Heart right ventricle (tissue), 16 donors: ENCODE measurements around the gene GPR18. TPM values are rescaled to one million over a fixed set of nuclear protein-coding genes. Genes with fewer than 3 reads are reported as not detected.
A peak's percentile ranks its signal among the peaks of the same experiment; 100 is the strongest.

Experiments used
- ATAC-seq, 8 donors: fragments of 200-7000 bp; cut with Tn5 transposase; one replicate each; pipeline ENCODE4 v1.9.1; 2020; ENCODE audit warnings: mild to moderate bottlenecking in 8 of 8, moderate library complexity in 8 of 8, moderate number of reproducible peaks in 1 of 8
- DNase-seq, 2 donors: peaks; one replicate each; pipeline ENCODE4 v3.0.0-alpha.2; 2020
- H3K27ac ChIP-seq, 10 donors: fragments of 200-600 bp; sonication (generic) in 2 of 10; one replicate each; pipeline versions ENCODE4 v1.5.0 to v1.8.0; 2020 to 2022; ENCODE audit warnings: mild to moderate bottlenecking in 3 of 10
- H3K27me3 ChIP-seq, 7 donors: fragments of 200-600 bp; one replicate each; pipeline ENCODE4 v1.8.0; 2021 to 2022; ENCODE audit warnings: mild to moderate bottlenecking in 2 of 7
- H3K36me3 ChIP-seq, 9 donors: fragments of 200-600 bp; sonication (generic) in 1 of 9; one replicate each; pipeline versions ENCODE4 v1.5.0 to v1.8.0; 2020 to 2022; ENCODE audit warnings: mild to moderate bottlenecking in 2 of 9
- H3K4me1 ChIP-seq, 9 donors: fragments of 200-600 bp; sonication (generic) in 1 of 9; one replicate each; pipeline versions ENCODE4 v1.5.0 to v1.8.0; 2020 to 2022; ENCODE audit warnings: mild to moderate bottlenecking in 4 of 9
- H3K4me3 ChIP-seq, 10 donors: fragments of 200-600 bp; sonication (generic) in 2 of 10; one replicate each; pipeline versions ENCODE4 v1.5.0 to v1.8.0; 2020 to 2022; ENCODE audit warnings: mild to moderate bottlenecking in 7 of 10, moderate library complexity in 2 of 10
- H3K9me3 ChIP-seq, 11 donors: fragments of 200-600 bp in 10 of 11; sonication (generic) in 2 of 11; one replicate each; pipeline versions ENCODE4 v1.5.0 to v1.8.0; 2013 to 2022; ENCODE audit warnings: mild to moderate bottlenecking in 2 of 11, control low read depth in 1 of 11, moderate library complexity in 1 of 11
- WGBS, 2 donors: extraction: QIAGEN DNeasy Blood & Tissue Kit; methylation state at CpG; one replicate each; pipeline ENCODE4 v1.1.7; 2013; ENCODE audit warnings: inconsistent platforms in 1 of 2; 5-methylcytosine and 5-hydroxymethylcytosine counted together
- intact Hi-C, 10 donors: fragments of 100-400 bp; cut with DNase I; formaldehyde crosslinking; loops; one replicate each; pipeline versions ENCODE4 v1.11.1 to v1.14.2; 2022
- polyA plus RNA-seq, 2 donors: library from polyadenylated mRNA; stranded (reverse); fragments of 200-250 nt; gene quantifications; one replicate each; pipeline ENCODE4 v1.2.3, GENCODE V29; 2013
- total RNA-seq, 10 donors: library from RNA; stranded (reverse); fragmentation: NEBNext Ultra II Directional in 3 of 10; extraction: Animal tissue kit (Norgen Biotek cat#: 25700) in 3 of 10; gene quantifications; one replicate each; pipeline versions ENCODE4 v1.2.1 to v1.2.4, GENCODE V29; 2021 to 2023
- TF ChIP-seq, protein P1 (sequence below), 9 donors: fragments of 200-600 bp; sonication (generic) in 2 of 9; IDR thresholded peaks; one replicate each; pipeline versions ENCODE4 v1.5.0 to v1.8.0; 2021 to 2022; ENCODE audit warnings: antibody characterized with exemption in 9 of 9, mild to moderate bottlenecking in 5 of 9, moderate library complexity in 1 of 9
- donor health status: Arrhythmogenic right ventricular cardiomyopathy.
- donor health status: ischemic (EF 13 %, LVEDD 7.1; RV severe dilation, severe dysfunction).
- donor health status: healthy with polysubstance abuse.
- donor health status: DM: no; HTN: yes; CAD: no.
- donor health status: DM: no; HTN: no; CAD: no.
- donor health status: ischemic (EF 25% LVEDD 6.9; RV normal size, moderate dysfunction).
- donor health status: ischemic (EF 25% LVEDD 5.7; RV mildly dilated, moderate dysfunction).
- donor health status: healthy.
- donor health status: DM: yes; HTN: yes; CAD: no.
- donor health status: Ischemic cardiomyopathy.
- donor health status: ischemic (EF 35%, LVEDD 5.7; RV mildly dilated, moderate dysfunction).
- donor health status: nonischemic (EF 11% LVEDD 7.7; RV severe dilation, severe dysfunction).
- donor health status: DM: yes; HTN: yes; CAD: no.
- donor health status: PGD.
- donor health status: ischemic (EF 29% LVEDD 5.4; RV normal size, mild dysfunction).
- donor health status: nonischemic (EF 23%, LVEDD 6.1; RV moderate dilation, normal function).

GPR18 gene
- total and polyA plus RNA-seq, 12 donors: 0.95 TPM; not detected in 11

DNA sequence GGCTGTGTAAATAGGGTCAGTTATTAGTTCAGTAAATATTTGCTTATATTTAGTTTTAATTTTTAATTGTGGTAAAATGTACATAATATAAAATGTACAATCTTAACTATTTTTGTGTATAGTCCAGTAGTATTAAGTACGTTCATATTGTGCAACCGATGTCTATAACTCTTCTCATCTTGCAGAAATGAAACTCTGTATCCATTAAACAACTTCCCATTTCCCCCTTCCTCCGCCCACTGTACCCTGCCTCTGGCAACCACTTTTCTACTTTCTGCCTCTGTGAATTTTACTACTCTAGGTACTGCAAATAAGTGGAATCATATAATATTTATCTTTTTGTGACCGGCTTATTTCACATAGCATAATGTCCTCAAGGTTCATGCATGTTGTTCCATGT is 33.1 kb downstream of the GPR18 start:
- intact Hi-C loops: no loop called here
- 68 to 88% methylated on average over 4 of the region's 4 CpGs for WGBS, 2 donors
- Histone ChIP-seq H3K4me1 (peaks cover 0 to 92% (median 63%) of the 10 kb centered on the region in 9 donors), H3K4me3 (no peak overlapping the region), H3K36me3 (peaks cover 0 to 6% (median 0%) of the 10 kb centered on the region in 9 donors), H3K27ac (peak overlapping the region in 1 of 10 donors; percentile 47), H3K27me3 (no peaks in the 10 kb centered on the region), H3K9me3 (peaks cover 0 to 13% (median 0%) of the 10 kb centered on the region in 11 donors)
- ATAC-seq (no peak), DNase-seq (no peak)
- TF ChIP-seq, protein P1, sequence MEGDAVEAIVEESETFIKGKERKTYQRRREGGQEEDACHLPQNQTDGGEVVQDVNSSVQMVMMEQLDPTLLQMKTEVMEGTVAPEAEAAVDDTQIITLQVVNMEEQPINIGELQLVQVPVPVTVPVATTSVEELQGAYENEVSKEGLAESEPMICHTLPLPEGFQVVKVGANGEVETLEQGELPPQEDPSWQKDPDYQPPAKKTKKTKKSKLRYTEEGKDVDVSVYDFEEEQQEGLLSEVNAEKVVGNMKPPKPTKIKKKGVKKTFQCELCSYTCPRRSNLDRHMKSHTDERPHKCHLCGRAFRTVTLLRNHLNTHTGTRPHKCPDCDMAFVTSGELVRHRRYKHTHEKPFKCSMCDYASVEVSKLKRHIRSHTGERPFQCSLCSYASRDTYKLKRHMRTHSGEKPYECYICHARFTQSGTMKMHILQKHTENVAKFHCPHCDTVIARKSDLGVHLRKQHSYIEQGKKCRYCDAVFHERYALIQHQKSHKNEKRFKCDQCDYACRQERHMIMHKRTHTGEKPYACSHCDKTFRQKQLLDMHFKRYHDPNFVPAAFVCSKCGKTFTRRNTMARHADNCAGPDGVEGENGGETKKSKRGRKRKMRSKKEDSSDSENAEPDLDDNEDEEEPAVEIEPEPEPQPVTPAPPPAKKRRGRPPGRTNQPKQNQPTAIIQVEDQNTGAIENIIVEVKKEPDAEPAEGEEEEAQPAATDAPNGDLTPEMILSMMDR (IDR thresholded peaks at IDR 0.05): no peak

DNA sequence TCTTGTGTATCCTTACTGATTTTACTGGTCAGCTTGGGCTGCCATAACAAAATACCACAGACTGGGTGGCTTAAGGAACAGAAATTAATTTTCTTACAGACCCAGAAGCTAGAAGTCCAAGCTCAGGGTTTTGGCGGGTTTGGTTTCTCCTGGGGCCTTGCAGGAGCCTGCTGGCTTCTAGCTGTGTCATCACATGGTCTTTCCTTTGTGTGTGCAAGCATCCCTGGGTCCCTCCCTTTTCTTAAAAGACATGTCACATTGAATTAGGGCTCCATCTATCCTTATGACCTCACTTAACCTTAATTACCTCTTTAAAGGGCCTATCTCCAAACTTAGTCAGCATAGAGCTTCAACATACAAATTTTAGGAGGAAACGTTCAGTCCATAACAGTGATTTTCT is 34.2 kb downstream of the GPR18 start:
- ATAC-seq: no peak
- H3K36me3 ChIP-seq: peaks cover 0 to 6% (median 0%) of the 10 kb centered on the region in 9 donors
- H3K27ac ChIP-seq: peak overlapping the region in 5 of 10 donors; percentile 7 to 41 (median 22)
- intact Hi-C loops: no loop called here
- H3K27me3 ChIP-seq: no peaks in the 10 kb centered on the region
- TF ChIP-seq, protein P1 (IDR thresholded peaks at IDR 0.05): no peak
- no peak overlapping the region for H3K4me3 ChIP-seq
- H3K4me1 ChIP-seq: peaks cover 0 to 92% (median 57%) of the 10 kb centered on the region in 9 donors
- H3K9me3 ChIP-seq: peaks cover 0 to 13% (median 0%) of the 10 kb centered on the region in 11 donors
- no peak for DNase-seq
- whole genome bisulfite sequencing, 2 donors: 54 to 87% methylated on average over 2 of the region's 2 CpGs

DNA sequence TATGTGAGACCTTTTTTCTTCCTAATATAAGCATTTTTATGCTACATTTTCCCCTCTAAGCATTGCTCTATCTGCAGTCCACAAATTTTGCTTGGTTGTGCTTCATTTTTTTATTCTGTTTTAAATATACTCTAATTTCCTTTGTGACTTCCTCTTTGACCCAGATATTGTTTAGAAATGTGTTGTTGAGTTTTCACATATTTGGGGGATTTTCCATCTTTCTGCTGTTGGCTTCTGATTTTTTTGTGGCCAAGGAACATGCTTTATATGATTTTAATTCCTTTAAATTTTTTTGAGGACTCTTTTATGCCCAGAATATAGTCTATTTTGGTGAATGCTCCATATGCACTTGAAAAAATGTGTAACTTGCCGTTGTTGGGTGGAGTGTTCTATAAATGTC is 34.6 kb downstream of the GPR18 start:
- 49 to 58% methylated on average over 1 of the region's 1 CpG for WGBS, 2 donors
- H3K4me1 ChIP-seq: peaks cover 0 to 92% (median 57%) of the 10 kb centered on the region in 9 donors
- no peaks in the 10 kb centered on the region for H3K27me3 ChIP-seq
- H3K27ac ChIP-seq: peak overlapping the region in 4 of 10 donors; percentile 13 to 41 (median 28)
- peaks cover 0 to 6% (median 0%) of the 10 kb centered on the region in 9 donors for H3K36me3 ChIP-seq
- H3K9me3 ChIP-seq: peaks cover 0 to 13% (median 0%) of the 10 kb centered on the region in 11 donors
- DNase-seq (no peak), ATAC-seq (no peak)
- TF ChIP-seq, protein P1 (IDR thresholded peaks at IDR 0.05): no peak
- intact Hi-C loops: no loop called here
- H3K4me3 ChIP-seq: no peak overlapping the region

DNA sequence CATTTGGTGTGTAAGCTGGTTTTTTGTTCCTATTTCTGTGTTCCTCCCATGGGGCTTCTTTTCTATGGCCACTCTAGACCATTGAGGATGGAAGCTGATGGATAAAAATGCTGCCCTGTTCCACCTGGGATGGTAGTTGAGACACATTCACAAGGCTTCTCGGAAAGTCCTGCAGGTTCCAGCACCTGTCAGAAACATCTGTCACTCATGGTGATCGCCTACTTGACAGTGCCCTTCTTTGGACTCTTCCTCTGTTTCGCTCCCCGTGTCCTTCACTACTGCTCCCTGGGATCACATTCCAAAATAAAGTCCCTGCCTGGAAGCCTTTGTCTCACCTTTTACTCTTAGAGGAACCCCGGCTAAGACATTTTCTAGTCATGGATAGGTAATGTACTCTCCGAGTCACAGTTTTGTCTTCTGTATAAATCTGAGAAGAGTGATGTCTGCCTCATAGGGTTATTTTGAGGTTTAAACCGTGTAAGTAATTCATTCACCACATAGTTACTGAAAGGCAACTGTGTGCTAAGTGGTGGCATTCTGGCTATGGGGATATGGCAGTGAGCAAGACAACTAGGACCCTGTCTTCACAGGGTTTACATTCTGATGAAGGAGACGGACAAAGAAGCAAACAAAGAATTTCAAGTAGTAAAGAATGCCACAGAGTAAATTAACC is 36.5 kb downstream of the GPR18 start:
- peaks cover 2 to 91% (median 63%) of the 10 kb centered on the region in 9 donors for H3K4me1 ChIP-seq
- TF ChIP-seq, protein P1 (IDR thresholded peaks at IDR 0.05): no peak
- DNase-seq: no peak
- H3K4me3 ChIP-seq: no peak overlapping the region
- intact Hi-C loops: no loop called here
- H3K27me3 ChIP-seq: no peaks in the 10 kb centered on the region
- ATAC-seq: no peak
- 86 to 87% methylated on average over 8 of the region's 8 CpGs for WGBS, 2 donors
- peak overlapping the region in 6 of 10 donors; percentile 51 to 83 (median 78) for H3K27ac ChIP-seq
- peaks cover 0 to 13% (median 0%) of the 10 kb centered on the region in 11 donors for H3K9me3 ChIP-seq
- H3K36me3 ChIP-seq: peaks cover 0 to 6% (median 0%) of the 10 kb centered on the region in 9 donors
